ENCODE data around the gene SAMM50. TPM values are rescaled to one million over a fixed set of nuclear protein-coding genes. Genes with fewer than 3 reads are reported as not detected.
A peak's percentile ranks its signal among the peaks of the same experiment; 100 is the strongest.

SAMM50 gene
- total RNA-seq, 1 donor from 2014 or later = 48.0 TPM

DNA sequence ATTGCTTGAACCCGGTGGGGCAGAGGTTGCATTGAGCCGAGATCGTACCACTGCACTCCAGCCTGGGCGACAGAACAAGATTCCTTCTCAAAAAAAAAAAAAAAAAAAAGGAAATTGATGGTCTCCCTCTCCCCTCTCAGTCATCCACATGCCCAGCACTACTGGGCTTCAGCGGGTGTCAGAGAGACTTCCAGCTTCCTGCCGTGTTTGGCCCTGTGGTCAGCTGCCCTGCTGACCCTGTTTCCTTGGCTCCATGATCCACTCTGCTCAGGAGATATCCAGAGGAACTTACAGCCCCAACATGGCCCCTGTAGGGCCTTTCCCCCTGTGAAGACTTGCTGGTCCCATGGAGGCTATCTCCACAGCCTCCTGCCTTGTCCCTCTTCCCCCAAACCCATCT lies 37.7 kb upstream of the SAMM50 start:
- no peak overlapping the region for H3K4me3 Mint-ChIP-seq (ENCODE audit: unreplicated experiment)
- DNase-seq = no peak
- no peak overlapping the region for H3K27ac Mint-ChIP-seq (ENCODE audit: unreplicated experiment)
- no peaks in the 10 kb centered on the region for H3K36me3 Mint-ChIP-seq (ENCODE audit: unreplicated experiment)
- TF ChIP-seq, protein P1, sequence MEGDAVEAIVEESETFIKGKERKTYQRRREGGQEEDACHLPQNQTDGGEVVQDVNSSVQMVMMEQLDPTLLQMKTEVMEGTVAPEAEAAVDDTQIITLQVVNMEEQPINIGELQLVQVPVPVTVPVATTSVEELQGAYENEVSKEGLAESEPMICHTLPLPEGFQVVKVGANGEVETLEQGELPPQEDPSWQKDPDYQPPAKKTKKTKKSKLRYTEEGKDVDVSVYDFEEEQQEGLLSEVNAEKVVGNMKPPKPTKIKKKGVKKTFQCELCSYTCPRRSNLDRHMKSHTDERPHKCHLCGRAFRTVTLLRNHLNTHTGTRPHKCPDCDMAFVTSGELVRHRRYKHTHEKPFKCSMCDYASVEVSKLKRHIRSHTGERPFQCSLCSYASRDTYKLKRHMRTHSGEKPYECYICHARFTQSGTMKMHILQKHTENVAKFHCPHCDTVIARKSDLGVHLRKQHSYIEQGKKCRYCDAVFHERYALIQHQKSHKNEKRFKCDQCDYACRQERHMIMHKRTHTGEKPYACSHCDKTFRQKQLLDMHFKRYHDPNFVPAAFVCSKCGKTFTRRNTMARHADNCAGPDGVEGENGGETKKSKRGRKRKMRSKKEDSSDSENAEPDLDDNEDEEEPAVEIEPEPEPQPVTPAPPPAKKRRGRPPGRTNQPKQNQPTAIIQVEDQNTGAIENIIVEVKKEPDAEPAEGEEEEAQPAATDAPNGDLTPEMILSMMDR (IDR thresholded peaks at IDR 0.05; ENCODE audit: partially characterized antibody, unreplicated experiment) = no peak
- peaks cover 3% of the 10 kb centered on the region for H3K4me1 Mint-ChIP-seq (ENCODE audit: low read depth, unreplicated experiment)
- H3K9me3 Mint-ChIP-seq (ENCODE audit: unreplicated experiment) = no peaks in the 10 kb centered on the region
- H3K27me3 Mint-ChIP-seq (ENCODE audit: unreplicated experiment) = peaks cover 7% of the 10 kb centered on the region

DNA sequence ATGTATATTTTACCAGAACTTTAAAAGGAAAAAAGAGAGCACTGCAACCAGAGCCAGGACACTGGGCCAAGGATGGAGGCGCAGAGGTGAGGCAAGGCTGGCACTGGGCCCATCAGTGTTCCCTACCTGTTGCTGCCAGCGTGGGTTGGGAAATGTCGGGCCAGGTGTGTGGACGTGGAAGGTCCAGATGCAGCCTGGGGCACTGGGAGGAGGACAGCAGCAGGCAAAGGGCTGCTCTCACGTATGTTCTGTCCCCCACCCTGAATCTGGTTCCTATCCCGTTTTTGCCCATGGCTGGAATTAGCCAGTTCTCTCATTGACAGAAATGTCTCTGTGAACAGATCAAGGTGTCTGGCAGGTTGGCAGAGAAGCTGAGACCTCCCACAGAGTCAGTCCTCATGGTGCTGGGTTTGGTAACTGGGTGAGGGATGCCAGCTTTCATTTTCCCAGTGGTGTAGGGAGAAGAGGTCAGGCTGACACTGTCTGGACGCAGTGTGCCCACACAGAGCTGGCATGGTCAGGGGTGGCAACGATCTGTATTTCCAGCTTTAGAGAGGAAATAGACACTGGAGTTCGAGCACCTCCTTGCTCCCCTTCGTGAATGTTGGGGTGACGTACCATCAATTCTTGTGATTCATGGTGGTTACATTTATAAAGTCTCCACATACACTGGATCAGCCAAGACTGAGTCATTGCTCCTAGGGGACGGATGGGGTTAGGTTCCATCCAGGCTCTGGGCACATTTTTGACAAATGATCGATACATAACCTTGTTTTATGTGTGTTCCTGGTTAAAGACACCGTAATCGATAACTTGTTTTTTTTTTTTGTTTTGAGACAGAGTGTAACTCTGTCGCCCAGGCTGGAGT lies 35.9 kb upstream of the SAMM50 start:
- Mint-ChIP-seq H3K27ac (ENCODE audit: unreplicated experiment) (no peak overlapping the region), H3K4me1 (ENCODE audit: low read depth, unreplicated experiment) (peaks cover 6% of the 10 kb centered on the region), H3K9me3 (ENCODE audit: unreplicated experiment) (no peaks in the 10 kb centered on the region), H3K27me3 (ENCODE audit: unreplicated experiment) (peaks cover 7% of the 10 kb centered on the region), H3K4me3 (ENCODE audit: unreplicated experiment) (no peak overlapping the region), H3K36me3 (ENCODE audit: unreplicated experiment) (no peaks in the 10 kb centered on the region)
- DNase-seq = no peak
- TF ChIP-seq, protein P1 (IDR thresholded peaks at IDR 0.05; ENCODE audit: partially characterized antibody, unreplicated experiment) = no peak

DNA sequence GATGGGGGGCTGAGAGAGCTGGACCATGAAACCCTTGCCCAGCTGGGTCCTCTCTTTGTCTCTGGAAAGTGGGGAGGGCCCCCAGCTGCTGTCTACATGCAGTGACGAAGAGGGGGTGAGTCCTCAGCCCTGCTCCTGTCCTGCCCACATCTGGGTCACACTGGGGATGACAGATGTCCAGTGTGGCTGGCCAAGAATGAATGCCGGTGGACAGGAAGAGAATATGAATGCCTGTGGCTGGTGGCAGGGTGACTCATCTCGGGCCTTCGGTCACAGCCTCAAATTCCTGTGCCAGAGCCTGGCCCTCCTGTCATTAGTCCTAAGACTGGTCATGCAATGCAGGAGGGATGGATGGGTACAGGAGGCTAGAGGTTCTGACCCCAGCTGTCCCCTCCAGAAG lies 33.9 kb upstream of the SAMM50 start:
- Mint-ChIP-seq H3K9me3 (ENCODE audit: unreplicated experiment) (peaks cover 2% of the 10 kb centered on the region), H3K4me1 (ENCODE audit: low read depth, unreplicated experiment) (peaks cover 11% of the 10 kb centered on the region), H3K27me3 (ENCODE audit: unreplicated experiment) (peaks cover 8% of the 10 kb centered on the region)

DNA sequence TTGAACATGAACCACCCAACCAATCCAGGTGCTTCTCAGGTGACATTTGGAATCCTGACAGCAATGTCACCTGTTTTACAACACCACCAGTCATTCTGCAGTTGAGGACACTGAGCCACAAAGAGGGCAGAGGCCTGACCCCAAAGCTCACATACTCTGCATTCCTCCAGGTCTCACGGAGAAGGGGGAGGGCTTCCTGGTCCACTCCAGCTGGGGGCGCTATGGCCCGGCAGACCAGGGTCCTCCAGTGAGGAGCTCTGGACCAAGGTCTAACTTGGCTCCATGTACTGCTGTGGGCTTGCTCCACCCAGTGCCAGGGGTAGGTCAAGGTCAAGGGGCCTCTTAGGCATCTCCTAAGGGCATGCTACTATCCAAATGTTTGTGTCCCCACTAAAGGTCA lies 33.1 kb upstream of the SAMM50 start:
- Mint-ChIP-seq H3K4me1 (ENCODE audit: low read depth, unreplicated experiment) (peaks cover 11% of the 10 kb centered on the region), H3K9me3 (ENCODE audit: unreplicated experiment) (peaks cover 2% of the 10 kb centered on the region), H3K4me3 (ENCODE audit: unreplicated experiment) (no peak overlapping the region), H3K27me3 (ENCODE audit: unreplicated experiment) (peaks cover 6% of the 10 kb centered on the region), H3K36me3 (ENCODE audit: unreplicated experiment) (no peaks in the 10 kb centered on the region), H3K27ac (ENCODE audit: unreplicated experiment) (no peak overlapping the region)
- DNase-seq = no peak
- TF ChIP-seq, protein P1 (IDR thresholded peaks at IDR 0.05; ENCODE audit: partially characterized antibody, unreplicated experiment) = no peak

More for the DNA sequence above, 33.9 kb upstream of the SAMM50 start:
- TF ChIP-seq, protein P1 (IDR thresholded peaks at IDR 0.05; ENCODE audit: partially characterized antibody, unreplicated experiment) = no peak
- Mint-ChIP-seq H3K27ac (ENCODE audit: unreplicated experiment) (no peak overlapping the region), H3K36me3 (ENCODE audit: unreplicated experiment) (no peaks in the 10 kb centered on the region), H3K4me3 (ENCODE audit: unreplicated experiment) (no peak overlapping the region)
- no peak for DNase-seq

DNA sequence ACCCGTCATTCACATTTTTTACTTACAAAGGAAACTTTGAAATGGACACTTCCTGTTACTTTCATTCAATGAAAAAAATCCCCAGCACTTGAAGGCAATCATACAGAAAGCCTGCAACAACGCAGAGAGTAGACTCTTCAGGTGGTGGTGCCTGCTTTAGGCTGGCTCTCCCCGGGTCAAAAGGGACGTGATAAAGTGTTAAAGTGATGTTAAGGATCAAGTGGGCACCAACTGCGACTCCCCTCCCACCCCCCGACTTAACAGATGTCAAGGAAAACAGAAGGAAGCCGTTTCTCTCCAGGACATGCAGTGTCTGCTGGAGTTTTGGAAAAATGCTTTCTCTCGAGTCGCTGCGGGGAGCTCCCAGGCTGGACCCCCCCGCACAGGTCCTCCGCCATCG lies 32.1 kb upstream of the SAMM50 start:
- peak overlapping the region; percentile 64 for H3K27ac Mint-ChIP-seq (ENCODE audit: unreplicated experiment)
- peak overlapping the region; percentile 79 for H3K4me3 Mint-ChIP-seq (ENCODE audit: unreplicated experiment)
- TF ChIP-seq, protein P1 (IDR thresholded peaks at IDR 0.05; ENCODE audit: partially characterized antibody, unreplicated experiment) = no peak
- no peak for DNase-seq
- H3K4me1 Mint-ChIP-seq (ENCODE audit: low read depth, unreplicated experiment) = peaks cover 11% of the 10 kb centered on the region
- H3K9me3 Mint-ChIP-seq (ENCODE audit: unreplicated experiment) = peaks cover 2% of the 10 kb centered on the region
- H3K36me3 Mint-ChIP-seq (ENCODE audit: unreplicated experiment) = no peaks in the 10 kb centered on the region
- H3K27me3 Mint-ChIP-seq (ENCODE audit: unreplicated experiment) = peaks cover 4% of the 10 kb centered on the region

All from glutamatergic neuron (in vitro differentiated cells).